Ovary (tissue), 3 donors: ENCODE results near the gene HS6ST3.

Source experiments
- EP300 ChIP-seq: sonication (generic); formaldehyde crosslinking; IDR thresholded peaks from one replicate; pipeline ENCODE4 v1.6.1; 2017; ENCODE audit warnings: antibody characterized with exemption
- TF ChIP-seq, protein P1 (sequence below), 3 donors: fragments of 450-650 bp in 2 of 3; fragments of 200-600 bp in 1 of 3; IDR thresholded peaks; one replicate each; pipeline versions ENCODE4 v1.5.1 to v1.8.0; 2016 to 2022; ENCODE audit warnings: antibody characterized with exemption in 3 of 3, mild to moderate bottlenecking in 1 of 3
- donor health status: DM: no; HTN: no; CAD: no.

DNA sequence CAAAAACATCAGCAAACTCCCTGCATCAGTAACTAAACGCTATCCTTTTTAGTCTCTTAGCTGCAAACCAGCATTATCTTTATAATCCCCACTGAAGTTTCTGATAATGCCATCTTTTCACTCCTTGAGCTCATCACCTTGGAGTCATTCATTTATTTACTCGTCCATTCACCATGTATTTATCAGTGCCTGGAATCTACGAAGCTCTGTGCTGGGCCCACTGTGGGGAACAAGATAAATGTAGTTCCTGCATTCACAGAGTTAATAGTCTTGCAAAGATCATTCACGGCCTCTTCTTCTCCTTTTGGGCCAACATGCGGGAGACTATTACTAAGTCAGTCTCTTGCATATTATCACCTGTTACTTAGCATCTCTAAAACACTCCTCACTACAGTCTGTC lies 89.4 kb downstream of the HS6ST3 start:
- TF ChIP-seq, protein P1, sequence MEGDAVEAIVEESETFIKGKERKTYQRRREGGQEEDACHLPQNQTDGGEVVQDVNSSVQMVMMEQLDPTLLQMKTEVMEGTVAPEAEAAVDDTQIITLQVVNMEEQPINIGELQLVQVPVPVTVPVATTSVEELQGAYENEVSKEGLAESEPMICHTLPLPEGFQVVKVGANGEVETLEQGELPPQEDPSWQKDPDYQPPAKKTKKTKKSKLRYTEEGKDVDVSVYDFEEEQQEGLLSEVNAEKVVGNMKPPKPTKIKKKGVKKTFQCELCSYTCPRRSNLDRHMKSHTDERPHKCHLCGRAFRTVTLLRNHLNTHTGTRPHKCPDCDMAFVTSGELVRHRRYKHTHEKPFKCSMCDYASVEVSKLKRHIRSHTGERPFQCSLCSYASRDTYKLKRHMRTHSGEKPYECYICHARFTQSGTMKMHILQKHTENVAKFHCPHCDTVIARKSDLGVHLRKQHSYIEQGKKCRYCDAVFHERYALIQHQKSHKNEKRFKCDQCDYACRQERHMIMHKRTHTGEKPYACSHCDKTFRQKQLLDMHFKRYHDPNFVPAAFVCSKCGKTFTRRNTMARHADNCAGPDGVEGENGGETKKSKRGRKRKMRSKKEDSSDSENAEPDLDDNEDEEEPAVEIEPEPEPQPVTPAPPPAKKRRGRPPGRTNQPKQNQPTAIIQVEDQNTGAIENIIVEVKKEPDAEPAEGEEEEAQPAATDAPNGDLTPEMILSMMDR (IDR thresholded peaks at IDR 0.05), result no peak
- TF ChIP-seq EP300, result no peak
